ENCODE results near the gene RNF32. TPM values are rescaled to one million over a fixed set of nuclear protein-coding genes. Genes with fewer than 3 reads are reported as not detected.

Gene RNF32
- total RNA-seq, 4 donors from 2014 or later = 1.1 to 3.0 (median 2.0) TPM

DNA sequence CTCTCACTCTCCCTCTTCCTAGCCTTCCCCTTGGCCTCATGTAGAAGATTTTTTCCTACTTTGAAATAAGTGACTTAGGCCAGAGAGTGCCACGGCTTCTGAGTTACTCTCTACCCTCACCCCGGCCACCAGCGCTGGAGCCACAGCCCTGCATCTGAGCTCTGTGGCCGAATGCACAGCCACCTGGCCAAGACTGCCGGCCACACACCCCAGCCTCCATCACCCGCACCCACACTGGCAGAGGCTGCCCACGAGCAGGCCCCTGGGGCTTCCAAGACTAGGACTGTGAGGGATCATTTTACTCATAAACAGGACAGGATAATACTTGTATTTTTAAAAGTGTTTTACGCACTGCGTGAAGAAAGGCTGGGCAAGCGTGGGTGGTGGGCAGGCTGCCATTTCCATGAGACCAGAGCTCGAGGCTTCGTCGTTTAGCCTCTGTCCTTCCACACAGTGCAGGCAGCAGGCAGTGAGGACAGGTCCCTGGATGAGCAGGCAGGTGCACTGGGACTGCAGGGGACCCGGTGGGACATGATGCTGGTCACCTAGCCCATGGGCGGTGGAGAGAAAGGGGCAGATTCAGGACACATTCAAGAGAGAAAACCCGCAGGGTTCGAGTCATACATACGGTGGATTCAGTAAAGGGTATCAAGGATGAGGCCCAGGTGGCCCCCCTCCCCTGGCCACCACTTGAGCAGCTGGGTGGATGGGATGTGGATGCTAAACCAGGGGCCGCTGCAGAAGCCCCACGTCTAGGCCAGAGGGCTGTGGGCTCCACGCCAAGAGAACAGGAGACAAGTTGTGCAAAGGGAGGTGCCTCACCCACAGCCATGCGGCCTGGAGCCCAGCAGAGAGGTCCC lies 35.5 kb upstream of the RNF32 start:
- Histone ChIP-seq H3K9me3 (no peaks in the 10 kb centered on the region), H3K4me3 (no peak overlapping the region), H3K27ac (no peak overlapping the region), H3K4me1 (peaks cover 5 to 53% (median 42%) of the 10 kb centered on the region in 4 donors), H3K36me3 (no peaks in the 10 kb centered on the region), H3K27me3 (peaks cover 12% of the 10 kb centered on the region)
- in situ Hi-C loops (cut with MboI; ENCODE audit: low pct_ligation_motif_present in 1 of 4, low pct_unique_long_range_greater_than_20kb in 1 of 4, low sequenced_read_pairs in 3 of 4) (no loop called here), intact Hi-C loops (cut with DNase I; ENCODE audit: low total_unique reads) (no loop called here)
- WGBS, 2 donors (ENCODE audit: low coverage in 1 of 2) = 78 to 85% methylated on average over 10 to 22 of the region's 22 CpGs
- DNase-seq = no peak
- no peak for TF ChIP-seq EP300 (IDR thresholded peaks at IDR 0.05; ENCODE audit: low read depth)
- TF ChIP-seq, protein P1, sequence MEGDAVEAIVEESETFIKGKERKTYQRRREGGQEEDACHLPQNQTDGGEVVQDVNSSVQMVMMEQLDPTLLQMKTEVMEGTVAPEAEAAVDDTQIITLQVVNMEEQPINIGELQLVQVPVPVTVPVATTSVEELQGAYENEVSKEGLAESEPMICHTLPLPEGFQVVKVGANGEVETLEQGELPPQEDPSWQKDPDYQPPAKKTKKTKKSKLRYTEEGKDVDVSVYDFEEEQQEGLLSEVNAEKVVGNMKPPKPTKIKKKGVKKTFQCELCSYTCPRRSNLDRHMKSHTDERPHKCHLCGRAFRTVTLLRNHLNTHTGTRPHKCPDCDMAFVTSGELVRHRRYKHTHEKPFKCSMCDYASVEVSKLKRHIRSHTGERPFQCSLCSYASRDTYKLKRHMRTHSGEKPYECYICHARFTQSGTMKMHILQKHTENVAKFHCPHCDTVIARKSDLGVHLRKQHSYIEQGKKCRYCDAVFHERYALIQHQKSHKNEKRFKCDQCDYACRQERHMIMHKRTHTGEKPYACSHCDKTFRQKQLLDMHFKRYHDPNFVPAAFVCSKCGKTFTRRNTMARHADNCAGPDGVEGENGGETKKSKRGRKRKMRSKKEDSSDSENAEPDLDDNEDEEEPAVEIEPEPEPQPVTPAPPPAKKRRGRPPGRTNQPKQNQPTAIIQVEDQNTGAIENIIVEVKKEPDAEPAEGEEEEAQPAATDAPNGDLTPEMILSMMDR (IDR thresholded peaks at IDR 0.05) = no peak

DNA sequence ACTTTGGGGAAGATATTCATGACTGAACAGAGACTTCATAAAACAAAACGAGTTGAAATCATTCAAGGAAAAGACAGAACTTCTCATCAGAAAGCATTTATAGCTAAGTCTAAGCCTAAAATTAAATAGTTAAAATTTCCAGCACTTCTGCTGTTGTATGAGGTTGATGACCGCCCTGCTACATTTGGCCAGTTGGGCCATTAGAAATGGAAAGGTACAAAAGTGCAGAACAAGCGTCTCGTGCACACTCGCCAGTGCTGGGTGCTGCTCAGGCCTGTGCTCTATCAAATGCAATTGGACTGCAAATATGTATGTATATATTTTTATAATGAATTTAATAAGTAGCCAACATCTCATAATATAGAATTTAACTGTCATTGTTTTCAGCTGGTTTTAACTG lies 34.4 kb upstream of the RNF32 start:
- 74 to 76% methylated on average over 5 of the region's 5 CpGs for WGBS, 2 donors (ENCODE audit: low coverage in 1 of 2)

GRCh38 chr7:156606691-156607331 lies 33.8 kb upstream of the RNF32 start:
- Histone ChIP-seq H3K36me3 (no peaks in the 10 kb centered on the region), H3K27me3 (peaks cover 12% of the 10 kb centered on the region), H3K4me1 (peaks cover 5 to 64% (median 46%) of the 10 kb centered on the region in 4 donors), H3K9me3 (no peaks in the 10 kb centered on the region), H3K27ac (peak overlapping the region in 2 of 4 donors; percentile 78 to 85), H3K4me3 (peak overlapping the region in 2 of 4 donors; percentile 31 to 47)
- TF ChIP-seq EP300 (IDR thresholded peaks at IDR 0.05; ENCODE audit: low read depth) = no peak
- no peak for TF ChIP-seq POLR2A (IDR thresholded peaks at IDR 0.05)
- TF ChIP-seq, protein P1 (IDR thresholded peaks at IDR 0.05) = no peak
- TF ChIP-seq POLR2AphosphoS5 (IDR thresholded peaks at IDR 0.05) = no peak
- intact Hi-C loops (cut with DNase I; ENCODE audit: low total_unique reads) = no loop called here
- in situ Hi-C loops (cut with MboI; ENCODE audit: low pct_ligation_motif_present in 1 of 4, low pct_unique_long_range_greater_than_20kb in 1 of 4, low sequenced_read_pairs in 3 of 4) = no loop called here
- WGBS, 2 donors (ENCODE audit: low coverage in 1 of 2) = 69% methylated on average over 12 of the region's 14 CpGs; no CpG with 5 or more reads in 1 of the 2 donors
- DNase-seq = no peak

More for the DNA sequence above, 34.4 kb upstream of the RNF32 start:
- peaks cover 5 to 57% (median 42%) of the 10 kb centered on the region in 4 donors for H3K4me1 ChIP-seq
- intact Hi-C loops (cut with DNase I; ENCODE audit: low total_unique reads) = no loop called here
- no peak overlapping the region for H3K27ac ChIP-seq
- no peak overlapping the region for H3K4me3 ChIP-seq
- in situ Hi-C loops (cut with MboI; ENCODE audit: low pct_ligation_motif_present in 1 of 4, low pct_unique_long_range_greater_than_20kb in 1 of 4, low sequenced_read_pairs in 3 of 4) = no loop called here
- TF ChIP-seq EP300 (IDR thresholded peaks at IDR 0.05; ENCODE audit: low read depth) (no peak), POLR2AphosphoS5 (IDR thresholded peaks at IDR 0.05) (no peak), POLR2A (IDR thresholded peaks at IDR 0.05) (no peak)
- TF ChIP-seq, protein P1 (IDR thresholded peaks at IDR 0.05) = no peak
- H3K27me3 ChIP-seq = peaks cover 12% of the 10 kb centered on the region
- no peak for DNase-seq
- no peaks in the 10 kb centered on the region for H3K36me3 ChIP-seq
- H3K9me3 ChIP-seq = no peaks in the 10 kb centered on the region
